CD14-positive monocyte (primary cell): Measurements from ENCODE around the gene OSCP1. TPM values are rescaled to one million over a fixed set of nuclear protein-coding genes. Genes with fewer than 3 reads are reported as not detected.

Experiments used
- DNase-seq, 3 donors: peaks; one replicate each; pipeline ENCODE4 v3.0.0-alpha.2; 2011 to 2022
- H2AFZ ChIP-seq: 2 replicates; pipeline ENCODE4 v1.6.0; 2012; ENCODE audit warnings: mild to moderate bottlenecking, low read depth, low read length, inconsistent platforms; ENCODE audit not compliant: insufficient read depth, poor library complexity, severe bottlenecking
- H3K27ac ChIP-seq, 2 donors: 1 replicate in 1 of 2; 2 replicates in 1 of 2; pipeline ENCODE4 v1.5.1; 2012 to 2013; ENCODE audit warnings: low read length in 2 of 2, control low read depth in 1 of 2, inconsistent platforms in 1 of 2, low read depth in 1 of 2, mild to moderate bottlenecking in 1 of 2
- H3K27me3 ChIP-seq, 2 donors: one replicate each; pipeline versions ENCODE4 v1.6.0 to v1.6.1; 2011 to 2013; ENCODE audit warnings: low read length in 2 of 2; ENCODE audit not compliant: control insufficient read depth in 2 of 2, insufficient read depth in 2 of 2
- H3K36me3 ChIP-seq, 2 donors: replicated peaks in 1 of 2; 1 replicate in 1 of 2; 2 replicates in 1 of 2; pipeline versions ENCODE4 v1.5.1 to v1.6.1; 2012 to 2013; ENCODE audit warnings: low read length in 2 of 2, control low read depth in 1 of 2, inconsistent platforms in 1 of 2, mild to moderate bottlenecking in 1 of 2; ENCODE audit not compliant: insufficient read depth in 2 of 2, control insufficient read depth in 1 of 2
- H3K4me1 ChIP-seq, 2 donors: 1 replicate in 1 of 2; 2 replicates in 1 of 2; pipeline versions ENCODE4 v1.5.1 to v1.6.1; 2012 to 2013; ENCODE audit warnings: low read length in 2 of 2, control low read depth in 1 of 2, inconsistent platforms in 1 of 2, mild to moderate bottlenecking in 1 of 2, moderate library complexity in 1 of 2; ENCODE audit not compliant: insufficient read depth in 2 of 2, control insufficient read depth in 1 of 2
- H3K4me2 ChIP-seq: replicated peaks from 2 replicates; pipeline ENCODE3; 2012; ENCODE audit warnings: low read length, moderate library complexity, mild to moderate bottlenecking; ENCODE audit not compliant: poor library complexity, severe bottlenecking; ENCODE audit errors: extremely low read depth
- H3K4me3 ChIP-seq, 3 experiments: fragments of 200-600 bp in 1 of 3; sonication (generic) in 1 of 3; replicated peaks in 1 of 3; 1 replicate in 2 of 3; 2 replicates in 1 of 3; pipeline ENCODE4 v1.5.1; 2011 to 2013; ENCODE audit warnings: low read length in 3 of 3, mild to moderate bottlenecking in 3 of 3, control low read depth in 2 of 3, low read depth in 2 of 3, inconsistent platforms in 1 of 3, moderate library complexity in 1 of 3
- H3K79me2 ChIP-seq: 2 replicates; pipeline ENCODE4 v1.6.0; 2012; ENCODE audit warnings: mild to moderate bottlenecking, control low read depth, inconsistent platforms, low read length, moderate library complexity; ENCODE audit not compliant: insufficient read depth
- H3K9ac ChIP-seq: 2 replicates; pipeline ENCODE4 v1.6.0; 2017; ENCODE audit warnings: low read length, mild to moderate bottlenecking; ENCODE audit not compliant: insufficient read depth, poor library complexity, severe bottlenecking
- H3K9me3 ChIP-seq, 2 donors: replicated peaks in 1 of 2; 1 replicate in 1 of 2; 2 replicates in 1 of 2; pipeline versions ENCODE4 v1.5.1 to v1.6.1; 2012 to 2013; ENCODE audit warnings: low read length in 2 of 2, control low read depth in 1 of 2; ENCODE audit not compliant: control insufficient read depth in 1 of 2, insufficient read depth in 1 of 2
- H4K20me1 ChIP-seq: 2 replicates; pipeline ENCODE4 v1.6.0; 2012; ENCODE audit warnings: mild to moderate bottlenecking, low read length, control low read depth, moderate library complexity; ENCODE audit not compliant: insufficient read depth
- H3K27ac Mint-ChIP-seq, 7 donors: one replicate each; pipeline ENCODE4 v1.8.0; 2020; ENCODE audit warnings: mild to moderate bottlenecking in 7 of 7, mixed read lengths in 7 of 7, moderate library complexity in 6 of 7, inconsistent platforms in 2 of 7
- H3K27me3 Mint-ChIP-seq, 3 donors: one replicate each; pipeline ENCODE4 v1.8.0; 2021 to 2022; ENCODE audit warnings: low read depth in 3 of 3, mild to moderate bottlenecking in 3 of 3, mixed read lengths in 3 of 3, moderate library complexity in 3 of 3, inconsistent platforms in 1 of 3
- H3K36me3 Mint-ChIP-seq, 2 donors: one replicate each; pipeline ENCODE4 v1.8.0; 2020; ENCODE audit warnings: mixed read lengths in 2 of 2, inconsistent platforms in 1 of 2, mild to moderate bottlenecking in 1 of 2
- H3K4me1 Mint-ChIP-seq: one replicate; pipeline ENCODE4 v1.8.0; 2020; ENCODE audit warnings: mild to moderate bottlenecking, mixed read lengths
- H3K4me3 Mint-ChIP-seq, 2 donors: one replicate each; pipeline ENCODE4 v1.8.0; 2020; ENCODE audit warnings: mild to moderate bottlenecking in 2 of 2, mixed read lengths in 2 of 2, moderate library complexity in 1 of 2
- H3K9me3 Mint-ChIP-seq, 7 donors: one replicate each; pipeline ENCODE4 v1.8.0; 2020 to 2022; ENCODE audit warnings: mixed read lengths in 7 of 7, mild to moderate bottlenecking in 6 of 7, moderate library complexity in 6 of 7, inconsistent platforms in 2 of 7
- CTCF ChIP-seq: fragments of 200-600 bp; IDR thresholded peaks from one replicate; pipeline ENCODE4 v1.8.0; 2022; ENCODE audit warnings: antibody characterized with exemption, mild to moderate bottlenecking
- WGBS: methylation state at CpG from one replicate; pipeline ENCODE4 v1.1.5; 2013; ENCODE audit warnings: missing lambda C conversion rate; ENCODE audit not compliant: insufficient coverage; 5-methylcytosine and 5-hydroxymethylcytosine counted together
- intact Hi-C, 2 donors: fragments of 100-400 bp; cut with micrococcal nuclease; formaldehyde crosslinking; loops; one replicate each; pipeline versions ENCODE4 v1.15.0 to v1.15.1; 2023
- polyA plus RNA-seq, 3 donors: library from polyadenylated mRNA; depleted of rRNA in 1 of 3; unstranded in 2 of 3; stranded (reverse) in 1 of 3; fragments of 300-500 nt in 2 of 3; fragments of >200 nt in 1 of 3; fragmentation: Illumina TruSeq in 2 of 3; gene quantifications; 1 replicate in 2 of 3; 2 replicates in 1 of 3; pipeline ENCODE4 v1.2.3, GENCODE V29; 2012 to 2021

OSCP1 gene
- polyA plus RNA-seq, 3 donors = 0.12 to 0.82 TPM; not detected in 1

GRCh38 chr1:36467700-36468455, 17.6 kb upstream of the OSCP1 start:
- intact Hi-C loops = no loop called here
- H3K27ac ChIP-seq = peak overlapping the region in 1 of 2 donors; percentile 99

GRCh38 chr1:36467027-36467410, 16.8 kb upstream of the OSCP1 start:
- Histone ChIP-seq H3K4me1 (peaks cover 31 to 33% of the 10 kb centered on the region in 2 donors), H4K20me1 (peaks cover 21% of the 10 kb centered on the region), H3K4me2 (no peak overlapping the region), H3K9me3 (no peaks in the 10 kb centered on the region), H2AFZ (no peak overlapping the region), H3K4me3 (no peak overlapping the region), H3K27ac (peak overlapping the region; percentile 39 to 99), H3K27me3 (no peaks in the 10 kb centered on the region), H3K79me2 (peaks cover 9% of the 10 kb centered on the region), H3K36me3 (peaks cover 53 to 67% of the 10 kb centered on the region in 2 donors), H3K9ac (no peak overlapping the region)
- no peaks in the 10 kb centered on the region for H3K9me3 Mint-ChIP-seq
- H3K4me3 Mint-ChIP-seq = no peak overlapping the region
- DNase-seq = no peak
- intact Hi-C loops = no loop called here
- H3K36me3 Mint-ChIP-seq = peaks cover 56 to 70% of the 10 kb centered on the region in 2 donors
- no CpG with 5 or more reads among the region's 4 CpGs for WGBS
- H3K4me1 Mint-ChIP-seq = peaks cover 34% of the 10 kb centered on the region
- no peak for TF ChIP-seq CTCF
- peaks cover 0 to 3% (median 2%) of the 10 kb centered on the region in 3 donors for H3K27me3 Mint-ChIP-seq
- H3K27ac Mint-ChIP-seq = peak overlapping the region in 3 of 7 donors; percentile 79 to 98 (median 83)

More at GRCh38 chr1:36467700-36468455, 17.6 kb upstream of the OSCP1 start:
- Histone ChIP-seq H3K9ac (no peak overlapping the region), H3K9me3 (no peaks in the 10 kb centered on the region), H3K27me3 (no peaks in the 10 kb centered on the region), H4K20me1 (peaks cover 29% of the 10 kb centered on the region), H3K4me1 (peaks cover 31 to 33% of the 10 kb centered on the region in 2 donors), H3K79me2 (peaks cover 9% of the 10 kb centered on the region), H3K36me3 (peaks cover 62 to 71% of the 10 kb centered on the region in 2 donors), H2AFZ (no peak overlapping the region), H3K4me3 (no peak overlapping the region), H3K4me2 (no peak overlapping the region)
- no peak for DNase-seq
- Mint-ChIP-seq H3K27me3 (peaks cover 0 to 3% (median 2%) of the 10 kb centered on the region in 3 donors), H3K4me1 (peaks cover 34% of the 10 kb centered on the region), H3K36me3 (peaks cover 55 to 74% of the 10 kb centered on the region in 2 donors), H3K9me3 (no peaks in the 10 kb centered on the region), H3K27ac (peak overlapping the region in 5 of 7 donors; percentile 6 to 86 (median 30)), H3K4me3 (no peak overlapping the region)
- WGBS = 78% methylated on average over 7 of the region's 10 CpGs
- no peak for TF ChIP-seq CTCF
